AG09319 (cell line): ENCODE data around the gene MTARC1.

Source experiments
- DNase-seq: peaks from one replicate; pipeline ENCODE4 v3.0.0-alpha.2; 2010; ENCODE audit warnings: low read depth; ENCODE audit errors: extremely low read depth
- CTCF ChIP-seq: IDR thresholded peaks from 2 replicates; pipeline ENCODE4 v1.5.1; 2011; ENCODE audit warnings: low read depth, mild to moderate bottlenecking, inconsistent platforms, low read length, moderate library complexity

MTARC1 gene

GRCh38 chr1:220807726-220808125, 21.0 kb downstream of the MTARC1 start:
- no peak for DNase-seq
- no peak for TF ChIP-seq CTCF

- TF ChIP-seq CTCF = no peak
- DNase-seq = no peak
These were observed 21.9 kb downstream of the MTARC1 start for GRCh38 chr1:220808345-220809186.

GRCh38 chr1:220809187-220809550, 22.5 kb downstream of the MTARC1 start:
- TF ChIP-seq CTCF = no peak
- DNase-seq = no peak

- no peak; the same call in 1 of the 2 replicates for TF ChIP-seq CTCF
- no peak for DNase-seq
These were observed 23.0 kb downstream of the MTARC1 start for GRCh38 chr1:220809704-220810103.

- peak; percentile 60 for DNase-seq
These were observed 23.5 kb downstream of the MTARC1 start for GRCh38 chr1:220810179-220810653.

GRCh38 chr1:220810963-220811362, 24.2 kb downstream of the MTARC1 start:
- TF ChIP-seq CTCF = no peak
- DNase-seq = no peak

More at GRCh38 chr1:220810179-220810653, 23.5 kb downstream of the MTARC1 start:
- TF ChIP-seq CTCF = peak; percentile 98

GRCh38 chr1:220811695-220812094, 25.0 kb downstream of the MTARC1 start:
- no peak for TF ChIP-seq CTCF
- DNase-seq = no peak
